ENCODE measurements around the gene AKAP8L. TPM values are rescaled to one million over a fixed set of nuclear protein-coding genes. Genes with fewer than 3 reads are reported as not detected.

The AKAP8L gene
- polyA plus RNA-seq, 1 experiment = 30.4 TPM

GRCh38 chr19:15373644-15374043 lies 45.1 kb downstream of the AKAP8L start:
- no peak for DNase-seq (ENCODE audit: low read depth, low spot score)
- ChIA-PET POLR2A (no interaction called here), CTCF (no interaction called here)
- Histone ChIP-seq H3K27ac (ENCODE audit: low read depth, low read length) (no peak overlapping the region), H3K4me3 (ENCODE audit: low read depth, low read length) (no peak overlapping the region), H3K9me3 (ENCODE audit: control insufficient read depth, insufficient read depth, low read length) (no peaks in the 10 kb centered on the region; the same call in 1 of the 2 replicates), H3K27me3 (ENCODE audit: control insufficient read depth, insufficient read depth, low read length) (no peaks in the 10 kb centered on the region)
- TF ChIP-seq, protein P1, sequence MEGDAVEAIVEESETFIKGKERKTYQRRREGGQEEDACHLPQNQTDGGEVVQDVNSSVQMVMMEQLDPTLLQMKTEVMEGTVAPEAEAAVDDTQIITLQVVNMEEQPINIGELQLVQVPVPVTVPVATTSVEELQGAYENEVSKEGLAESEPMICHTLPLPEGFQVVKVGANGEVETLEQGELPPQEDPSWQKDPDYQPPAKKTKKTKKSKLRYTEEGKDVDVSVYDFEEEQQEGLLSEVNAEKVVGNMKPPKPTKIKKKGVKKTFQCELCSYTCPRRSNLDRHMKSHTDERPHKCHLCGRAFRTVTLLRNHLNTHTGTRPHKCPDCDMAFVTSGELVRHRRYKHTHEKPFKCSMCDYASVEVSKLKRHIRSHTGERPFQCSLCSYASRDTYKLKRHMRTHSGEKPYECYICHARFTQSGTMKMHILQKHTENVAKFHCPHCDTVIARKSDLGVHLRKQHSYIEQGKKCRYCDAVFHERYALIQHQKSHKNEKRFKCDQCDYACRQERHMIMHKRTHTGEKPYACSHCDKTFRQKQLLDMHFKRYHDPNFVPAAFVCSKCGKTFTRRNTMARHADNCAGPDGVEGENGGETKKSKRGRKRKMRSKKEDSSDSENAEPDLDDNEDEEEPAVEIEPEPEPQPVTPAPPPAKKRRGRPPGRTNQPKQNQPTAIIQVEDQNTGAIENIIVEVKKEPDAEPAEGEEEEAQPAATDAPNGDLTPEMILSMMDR (IDR thresholded peaks at IDR 0.05; ENCODE audit: low read depth, low read length) = no peak

GRCh38 chr19:15372891-15373301 lies 45.9 kb downstream of the AKAP8L start:
- CTCF ChIA-PET = interaction anchor here (1.0 kb wide), 1 partner anchor 281 kb away, joined by 4 read pairs; no protein-coding TSS in a partner anchor

DNA sequence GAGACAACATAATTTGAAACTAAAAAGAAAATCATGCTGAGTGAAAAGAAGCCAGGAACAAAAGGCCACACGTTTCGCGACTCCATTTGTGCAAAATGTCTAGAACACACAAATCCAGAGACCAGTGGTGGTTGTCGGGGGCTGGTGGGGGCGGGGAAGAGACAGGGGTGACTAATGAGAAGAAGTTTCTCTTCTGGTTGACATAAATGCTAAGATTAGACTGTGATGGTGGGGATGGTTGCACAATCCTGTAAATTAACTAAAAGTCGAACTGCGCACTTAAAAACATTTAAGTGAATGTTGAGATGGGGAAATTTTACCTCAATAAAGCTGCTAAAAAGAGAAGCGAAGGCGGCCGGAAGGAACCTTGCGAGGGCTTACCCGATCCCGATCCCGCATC lies 46.3 kb downstream of the AKAP8L start:
- H3K27me3 ChIP-seq (ENCODE audit: control insufficient read depth, insufficient read depth, low read length) = no peaks in the 10 kb centered on the region
- POLR2A ChIA-PET = interaction anchor here (0.6 kb wide), 1 partner anchor 186 kb away, joined by 4 read pairs; no protein-coding TSS in a partner anchor
- TF ChIP-seq, protein P1 (IDR thresholded peaks at IDR 0.05; ENCODE audit: low read depth, low read length) = no peak
- CTCF ChIA-PET = interaction anchor here (0.7 to 1.0 kb wide), 2 partner anchors 35 to 281 kb away, joined by 4 to 5 read pairs; no protein-coding TSS in a partner anchor
- DNase-seq (ENCODE audit: low read depth, low spot score) = no peak
- no peaks in the 10 kb centered on the region; the same call in 1 of the 2 replicates for H3K9me3 ChIP-seq (ENCODE audit: control insufficient read depth, insufficient read depth, low read length)
- H3K4me3 ChIP-seq (ENCODE audit: low read depth, low read length) = no peak overlapping the region
- H3K27ac ChIP-seq (ENCODE audit: low read depth, low read length) = no peak overlapping the region

More at GRCh38 chr19:15372891-15373301, 45.9 kb downstream of the AKAP8L start:
- H3K4me3 ChIP-seq (ENCODE audit: low read depth, low read length) = no peak overlapping the region
- TF ChIP-seq, protein P1 (IDR thresholded peaks at IDR 0.05; ENCODE audit: low read depth, low read length) = no peak
- H3K9me3 ChIP-seq (ENCODE audit: control insufficient read depth, insufficient read depth, low read length) = no peaks in the 10 kb centered on the region; the same call in 1 of the 2 replicates
- POLR2A ChIA-PET = interaction anchor here (0.6 kb wide), 1 partner anchor 185 kb away, joined by 4 read pairs; no protein-coding TSS in a partner anchor
- DNase-seq (ENCODE audit: low read depth, low spot score) = no peak
- H3K27ac ChIP-seq (ENCODE audit: low read depth, low read length) = no peak overlapping the region
- no peaks in the 10 kb centered on the region for H3K27me3 ChIP-seq (ENCODE audit: control insufficient read depth, insufficient read depth, low read length)

DNA sequence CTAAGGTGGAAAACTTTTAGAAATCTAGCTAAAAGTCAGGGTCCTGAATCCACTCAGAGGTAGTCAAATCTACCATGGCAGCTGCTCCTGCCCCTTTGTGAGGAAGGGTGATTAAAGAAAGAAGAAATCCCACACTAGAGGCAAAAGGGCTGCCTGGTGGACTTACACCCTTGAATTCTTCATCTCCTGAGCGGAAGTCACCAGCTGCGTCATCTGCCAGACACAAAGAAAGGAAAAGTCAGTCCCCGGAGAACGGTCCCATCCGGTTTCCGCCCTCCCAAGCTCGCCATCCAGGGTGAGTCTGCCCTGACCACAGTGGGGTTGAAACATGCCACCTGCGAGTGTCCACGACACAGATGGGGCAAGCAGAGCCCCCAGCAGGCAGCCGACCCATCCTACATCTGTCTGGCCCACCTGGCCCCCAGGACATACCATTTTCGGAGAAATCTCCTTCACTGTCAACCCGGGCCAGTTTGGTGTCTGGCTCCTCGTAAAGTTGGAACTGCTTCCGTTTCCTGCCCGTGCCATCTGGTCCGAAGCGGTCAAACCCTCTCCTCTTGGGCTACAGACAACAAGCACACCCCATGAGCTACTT lies 46.9 kb downstream of the AKAP8L start:
- CTCF ChIA-PET = interaction anchor here (0.7 kb wide), 1 partner anchor 36 kb away, joined by 5 read pairs; no protein-coding TSS in a partner anchor
- H3K27me3 ChIP-seq (ENCODE audit: control insufficient read depth, insufficient read depth, low read length) = no peaks in the 10 kb centered on the region
- POLR2A ChIA-PET = no interaction called here
- TF ChIP-seq, protein P1 (IDR thresholded peaks at IDR 0.05; ENCODE audit: low read depth, low read length) = no peak
- no peak for DNase-seq (ENCODE audit: low read depth, low spot score)
- H3K4me3 ChIP-seq (ENCODE audit: low read depth, low read length) = no peak overlapping the region
- H3K27ac ChIP-seq (ENCODE audit: low read depth, low read length) = no peak overlapping the region
- no peaks in the 10 kb centered on the region; the same call in 1 of the 2 replicates for H3K9me3 ChIP-seq (ENCODE audit: control insufficient read depth, insufficient read depth, low read length)

GRCh38 chr19:15371119-15371518 lies 47.7 kb downstream of the AKAP8L start:
- TF ChIP-seq, protein P1 (IDR thresholded peaks at IDR 0.05; ENCODE audit: low read depth, low read length) = no peak
- ChIA-PET CTCF (interaction anchor here (0.6 kb wide), 1 partner anchor 33 kb away, joined by 3 read pairs; no protein-coding TSS in a partner anchor), POLR2A (interaction anchor here (1.3 kb wide), 1 partner anchor 8 kb away, joined by 3 read pairs; the partner anchor contains the start of gene AKAP8)
- no peaks in the 10 kb centered on the region; the same call in 1 of the 2 replicates for H3K9me3 ChIP-seq (ENCODE audit: control insufficient read depth, insufficient read depth, low read length)
- no peaks in the 10 kb centered on the region for H3K27me3 ChIP-seq (ENCODE audit: control insufficient read depth, insufficient read depth, low read length)
- no peak for DNase-seq (ENCODE audit: low read depth, low spot score)
- H3K4me3 ChIP-seq (ENCODE audit: low read depth, low read length) = no peak overlapping the region
- no peak overlapping the region for H3K27ac ChIP-seq (ENCODE audit: low read depth, low read length)

Measured in AG04450 (cell line).